IPS-NIHi7 (cell line): Measurements from ENCODE around the gene SNX14.
"Not testable (repeated sequence)": the region's sequence is repeated elsewhere in the genome, so short reads cannot be mapped to it uniquely, and the experiment has no call there.

ENCODE experiments used
- DNase-seq: peaks from one replicate; pipeline ENCODE4 v3.0.0; 2012; ENCODE audit warnings: mixed read lengths; ENCODE audit errors: extremely low spot score

Gene SNX14, protein sequence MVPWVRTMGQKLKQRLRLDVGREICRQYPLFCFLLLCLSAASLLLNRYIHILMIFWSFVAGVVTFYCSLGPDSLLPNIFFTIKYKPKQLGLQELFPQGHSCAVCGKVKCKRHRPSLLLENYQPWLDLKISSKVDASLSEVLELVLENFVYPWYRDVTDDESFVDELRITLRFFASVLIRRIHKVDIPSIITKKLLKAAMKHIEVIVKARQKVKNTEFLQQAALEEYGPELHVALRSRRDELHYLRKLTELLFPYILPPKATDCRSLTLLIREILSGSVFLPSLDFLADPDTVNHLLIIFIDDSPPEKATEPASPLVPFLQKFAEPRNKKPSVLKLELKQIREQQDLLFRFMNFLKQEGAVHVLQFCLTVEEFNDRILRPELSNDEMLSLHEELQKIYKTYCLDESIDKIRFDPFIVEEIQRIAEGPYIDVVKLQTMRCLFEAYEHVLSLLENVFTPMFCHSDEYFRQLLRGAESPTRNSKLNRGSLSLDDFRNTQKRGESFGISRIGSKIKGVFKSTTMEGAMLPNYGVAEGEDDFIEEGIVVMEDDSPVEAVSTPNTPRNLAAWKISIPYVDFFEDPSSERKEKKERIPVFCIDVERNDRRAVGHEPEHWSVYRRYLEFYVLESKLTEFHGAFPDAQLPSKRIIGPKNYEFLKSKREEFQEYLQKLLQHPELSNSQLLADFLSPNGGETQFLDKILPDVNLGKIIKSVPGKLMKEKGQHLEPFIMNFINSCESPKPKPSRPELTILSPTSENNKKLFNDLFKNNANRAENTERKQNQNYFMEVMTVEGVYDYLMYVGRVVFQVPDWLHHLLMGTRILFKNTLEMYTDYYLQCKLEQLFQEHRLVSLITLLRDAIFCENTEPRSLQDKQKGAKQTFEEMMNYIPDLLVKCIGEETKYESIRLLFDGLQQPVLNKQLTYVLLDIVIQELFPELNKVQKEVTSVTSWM

DNA sequence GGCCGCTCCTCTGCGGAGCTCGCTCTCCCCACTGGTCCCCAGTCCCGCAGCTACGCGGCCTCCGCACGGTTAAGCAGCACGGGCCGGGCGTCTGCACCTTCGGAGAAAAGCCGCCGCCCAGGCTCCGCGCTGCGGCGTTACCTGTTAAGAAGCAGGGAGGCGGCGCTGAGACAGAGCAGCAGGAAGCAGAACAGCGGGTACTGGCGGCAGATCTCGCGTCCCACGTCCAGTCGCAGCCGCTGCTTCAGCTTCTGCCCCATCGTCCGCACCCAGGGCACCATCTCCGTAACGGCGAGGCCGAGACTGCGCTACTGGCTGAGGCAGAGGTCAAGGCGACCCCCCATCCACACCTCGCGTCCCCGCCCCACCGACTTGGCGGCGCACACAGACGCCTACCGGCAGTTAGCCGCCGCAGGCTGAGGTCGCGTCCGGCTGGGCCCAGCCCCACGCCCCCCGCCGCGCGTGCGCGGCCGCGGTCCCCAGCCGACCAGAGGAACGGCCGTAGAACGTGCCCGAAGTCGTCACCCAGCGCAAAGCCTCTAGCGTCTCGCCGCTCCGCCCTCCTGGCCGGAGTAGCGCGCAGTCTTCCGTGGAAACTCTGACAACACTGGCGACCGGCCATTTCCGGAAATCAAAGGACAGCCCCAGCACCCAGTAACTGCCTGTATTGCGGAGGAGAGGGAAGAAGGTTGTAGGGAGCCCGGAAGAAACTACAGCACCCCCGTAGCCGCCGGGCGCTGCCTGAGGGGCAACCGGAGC, at the start of gene SNX14:
TSS of gene SNX14 (minus strand) at position 421 of the 759 bp plus-strand sequence. CDS start at position 281, 140 bp downstream.
- DNase-seq, result peak; percentile 80

DNA sequence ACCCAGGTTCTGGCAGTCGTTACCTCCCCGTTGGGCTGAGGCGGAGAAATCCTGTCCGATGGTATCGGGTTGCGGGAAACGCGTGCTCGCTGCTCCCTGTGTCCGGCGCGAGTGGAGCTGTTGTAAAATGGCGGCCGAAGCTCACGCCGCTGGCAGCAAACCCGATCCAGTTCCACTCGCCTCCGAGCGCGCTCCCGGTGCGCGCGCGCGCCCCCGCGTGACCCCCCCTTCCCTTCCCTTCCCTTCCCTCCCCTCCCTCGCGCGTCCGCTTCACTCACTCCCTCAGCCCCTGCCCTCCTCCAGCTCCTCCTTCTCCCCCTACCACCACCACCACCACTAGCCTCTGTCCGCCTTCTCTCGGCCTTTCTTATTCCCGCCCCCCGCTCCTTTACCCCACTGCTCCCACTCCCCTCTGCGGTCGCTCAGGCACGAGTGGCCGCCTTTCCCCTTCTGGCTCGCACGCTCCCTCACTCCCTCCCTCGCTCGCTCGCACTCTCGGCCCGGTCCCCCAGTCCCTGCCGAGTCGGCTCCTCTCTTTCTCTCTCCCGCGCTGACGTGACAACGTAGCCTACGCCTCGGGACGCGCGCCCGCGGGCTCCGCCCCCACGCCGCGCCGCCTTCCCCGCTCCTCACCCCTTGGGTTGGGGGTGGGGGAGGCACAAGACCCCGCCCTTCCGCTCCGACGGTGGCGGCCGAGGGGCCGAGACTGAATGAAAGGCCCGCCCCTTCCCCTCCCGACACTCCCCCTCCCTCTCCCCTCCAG, 49.3 kb upstream of the SNX14 start, which contains the start of gene SYNCRIP:
TSS of gene SYNCRIP (minus strand) at position 113 of the 763 bp plus-strand sequence. CDS start 1,447 bp downstream, outside the sequence.
- peak; percentile 85 for DNase-seq

DNA sequence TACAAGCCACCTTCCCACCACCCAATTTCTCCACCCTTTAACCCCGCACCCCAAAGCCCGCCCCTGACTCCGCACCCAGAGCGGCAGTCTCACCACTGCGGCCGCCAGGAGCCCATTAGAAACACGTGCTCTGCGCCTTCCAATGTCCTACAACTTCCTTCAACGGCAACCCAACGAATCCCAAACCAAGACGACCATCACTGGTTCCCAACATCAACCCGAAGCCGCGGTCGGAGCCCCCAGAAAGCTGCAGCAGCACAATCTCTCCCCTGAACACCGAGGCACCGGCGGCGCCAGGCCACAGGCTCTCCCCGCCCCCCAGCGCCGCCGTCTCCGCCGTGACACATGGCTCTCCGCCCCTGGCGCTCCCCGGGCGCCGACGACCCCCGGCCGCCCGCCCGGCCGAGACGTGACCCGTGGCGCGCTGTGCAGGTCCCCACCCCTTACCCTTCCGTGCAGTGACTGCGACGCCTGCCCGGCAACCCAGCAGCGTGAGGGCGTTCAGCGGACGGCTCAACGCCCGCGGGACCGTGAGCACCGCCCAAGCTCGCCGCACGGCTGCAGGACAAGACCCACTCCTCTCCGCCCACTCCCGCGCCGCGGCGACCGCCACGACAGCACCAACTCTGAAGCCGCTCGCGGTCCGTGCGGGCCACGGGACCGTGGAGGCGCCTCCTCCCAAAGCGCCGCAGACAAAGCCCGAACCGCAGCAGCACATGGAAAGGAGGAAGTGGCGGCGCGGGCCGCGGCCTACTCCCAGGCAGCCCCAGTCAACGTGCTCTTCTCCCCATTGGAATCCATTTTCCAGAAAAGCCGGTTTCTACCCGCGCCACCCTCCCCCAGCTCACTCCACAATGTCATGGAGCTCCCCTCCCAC, 48.5 kb upstream of the SNX14 start:
- peak; percentile 12 for DNase-seq

DNA sequence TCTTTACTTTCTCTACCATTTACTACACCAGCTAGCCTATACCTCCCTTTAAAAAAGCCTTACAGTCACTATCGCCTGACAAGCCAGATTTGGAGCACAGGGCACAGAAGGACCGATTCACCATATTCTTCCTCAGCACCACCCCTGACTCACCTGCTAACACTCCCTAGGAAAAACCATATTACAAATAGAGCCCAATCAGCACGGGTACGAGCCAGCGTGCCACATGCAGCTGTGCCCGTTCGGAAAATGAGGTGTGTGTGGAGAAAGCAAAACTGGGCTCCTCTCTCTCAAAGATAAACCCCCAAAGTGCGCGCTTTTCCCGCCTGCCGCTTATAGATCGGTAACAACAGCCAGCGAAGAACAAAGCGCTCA, 47.9 kb upstream of the SNX14 start:
- no peak for DNase-seq

DNA sequence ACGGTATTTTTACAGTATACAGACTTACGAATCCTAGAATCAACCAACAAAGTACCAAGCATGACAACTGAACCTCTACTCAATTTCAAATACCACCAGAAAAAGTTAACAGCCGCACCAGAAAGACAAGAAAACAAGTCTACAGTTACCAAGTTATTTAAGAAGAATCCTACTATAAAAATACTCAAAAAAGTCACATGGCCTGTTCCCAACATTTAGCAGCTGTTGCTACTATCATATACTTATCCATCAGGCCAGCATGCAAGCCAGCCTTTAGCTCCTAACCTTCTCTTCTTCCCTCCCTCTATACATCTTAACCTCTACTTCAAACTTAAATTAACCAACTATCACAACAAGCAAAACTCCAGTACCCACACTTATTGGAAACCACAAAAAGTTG, 47.2 kb upstream of the SNX14 start:
- no peak for DNase-seq

DNA sequence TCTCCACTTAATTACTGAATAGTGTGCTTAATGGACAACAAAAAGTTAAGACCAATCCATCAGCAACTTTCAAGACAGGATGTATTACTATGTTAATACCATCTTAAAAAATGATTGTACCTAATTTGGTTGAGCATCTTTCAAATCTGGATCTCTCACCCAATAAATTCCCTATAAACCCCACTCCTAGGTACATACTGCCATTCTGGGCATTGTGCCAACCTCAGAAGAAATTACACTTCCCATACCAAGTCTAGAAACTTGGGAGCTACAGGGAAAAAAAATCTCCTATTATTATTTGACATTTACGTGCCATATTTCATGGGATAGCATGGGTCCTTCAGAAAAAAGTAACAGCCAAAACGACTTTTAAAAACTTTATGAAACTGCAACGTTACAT, 43.9 kb upstream of the SNX14 start:
- no peak for DNase-seq

DNA sequence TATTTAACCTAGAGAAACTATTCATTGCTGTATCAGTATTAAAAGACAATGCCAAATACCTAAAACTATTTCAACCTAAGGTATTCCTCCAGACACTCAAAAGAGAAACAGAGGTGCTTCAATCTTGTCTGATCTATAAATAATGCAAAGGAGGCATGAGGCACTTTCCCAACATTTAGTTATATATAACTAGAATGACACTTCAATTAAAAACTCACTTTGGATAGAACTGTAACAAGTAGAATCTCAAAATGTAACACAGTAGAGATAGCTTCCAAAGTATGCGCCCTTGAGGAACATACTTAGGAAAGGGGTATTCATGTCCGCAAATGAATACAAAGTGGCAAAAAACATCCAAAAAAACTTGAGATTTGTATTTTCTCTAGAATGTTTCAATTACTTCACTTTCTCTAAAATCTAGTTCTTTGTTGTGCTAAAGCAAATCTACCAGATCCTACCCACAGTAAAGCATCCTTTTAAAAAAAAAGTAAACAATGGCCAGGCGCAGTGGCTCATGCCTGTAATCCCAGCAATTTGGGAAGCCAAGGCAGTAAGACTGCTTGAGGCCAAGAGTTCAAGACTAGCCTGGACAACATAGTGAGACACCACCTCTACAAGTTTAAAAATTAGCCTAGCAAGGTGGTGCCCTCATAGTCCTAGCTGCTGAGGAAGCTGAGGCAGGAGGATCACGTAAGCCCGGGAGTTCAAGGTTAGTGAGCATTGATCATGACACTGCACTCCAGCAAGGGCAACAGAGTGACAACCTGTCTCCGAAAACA, 38.7 kb upstream of the SNX14 start:
- DNase-seq, result no peak

DNA sequence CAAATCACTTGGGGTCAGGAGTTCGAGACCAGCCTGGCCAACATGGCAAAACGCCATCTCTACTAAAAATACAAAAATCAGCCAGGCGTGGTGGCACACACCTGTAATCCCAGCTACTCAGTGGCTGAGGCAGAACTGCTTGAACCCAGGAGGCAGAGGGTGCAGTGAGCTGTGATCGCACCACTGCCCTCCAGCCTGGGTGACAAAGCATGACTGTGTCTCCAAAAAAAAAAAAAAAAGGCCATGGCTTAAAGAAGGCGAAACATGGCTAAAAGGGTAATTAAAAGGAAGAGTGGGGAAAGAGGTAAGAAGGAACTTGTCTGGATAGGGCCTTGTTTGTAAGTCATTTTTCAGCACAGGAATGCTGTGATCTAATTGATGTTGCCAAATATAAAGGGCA, 37.5 kb upstream of the SNX14 start:
- DNase-seq, result not testable (repeated sequence)

DNA sequence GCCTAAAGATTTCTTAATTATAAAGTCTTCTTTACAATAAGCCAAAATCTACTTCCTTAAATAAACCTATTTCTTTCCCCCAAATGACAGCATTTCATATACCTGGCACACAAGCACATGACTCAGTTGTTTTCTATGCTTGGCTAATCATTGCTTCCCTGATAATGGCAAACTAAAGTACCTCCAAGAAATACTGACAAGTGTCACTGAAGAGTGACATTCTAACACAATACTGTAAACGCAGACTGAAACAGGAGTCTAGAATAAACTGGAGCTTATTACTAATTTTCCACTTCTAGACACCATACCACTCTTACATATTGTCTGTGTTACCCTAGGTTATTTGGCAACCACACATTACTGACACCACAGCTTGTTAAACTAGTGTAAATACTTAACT, 34.7 kb upstream of the SNX14 start:
- DNase-seq, result no peak

DNA sequence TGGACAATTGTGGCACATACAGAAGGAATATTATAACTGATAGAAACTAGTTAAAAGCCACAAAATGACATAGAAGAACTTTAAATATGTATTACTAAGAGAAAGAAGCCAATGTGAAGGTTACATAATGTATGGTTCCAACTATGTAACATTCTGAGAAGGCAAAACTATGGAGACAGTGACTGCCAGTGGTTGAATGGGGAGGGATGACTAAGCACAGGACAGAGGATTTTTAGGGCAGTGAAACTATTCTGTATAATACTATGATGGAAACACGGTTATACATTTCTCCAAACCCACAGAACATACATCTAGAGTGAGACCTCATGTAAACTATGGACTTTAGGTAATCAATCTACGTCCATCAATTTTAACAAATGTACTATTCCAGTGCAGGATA, 26.6 kb upstream of the SNX14 start:
- no peak for DNase-seq

DNA sequence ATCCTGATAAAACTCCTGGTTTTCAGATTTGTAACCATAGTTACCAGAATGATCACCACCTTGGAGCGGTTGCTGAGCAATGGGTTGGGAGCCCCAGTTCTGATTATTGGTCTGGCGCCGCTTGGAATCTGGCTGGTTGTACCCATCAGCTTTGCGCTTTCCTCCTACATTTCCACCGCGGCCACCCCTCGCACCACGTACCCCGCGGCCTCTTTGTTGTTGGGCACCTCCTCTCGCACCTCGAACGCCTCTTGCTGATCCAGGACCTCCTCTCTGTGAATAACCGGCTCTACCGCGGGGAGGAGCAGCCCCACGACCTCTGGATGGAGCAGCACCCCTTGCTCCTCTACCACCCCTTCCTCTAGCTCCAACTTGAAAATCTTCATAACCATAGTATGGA, 21.1 kb upstream of the SNX14 start:
- DNase-seq, result no peak

DNA sequence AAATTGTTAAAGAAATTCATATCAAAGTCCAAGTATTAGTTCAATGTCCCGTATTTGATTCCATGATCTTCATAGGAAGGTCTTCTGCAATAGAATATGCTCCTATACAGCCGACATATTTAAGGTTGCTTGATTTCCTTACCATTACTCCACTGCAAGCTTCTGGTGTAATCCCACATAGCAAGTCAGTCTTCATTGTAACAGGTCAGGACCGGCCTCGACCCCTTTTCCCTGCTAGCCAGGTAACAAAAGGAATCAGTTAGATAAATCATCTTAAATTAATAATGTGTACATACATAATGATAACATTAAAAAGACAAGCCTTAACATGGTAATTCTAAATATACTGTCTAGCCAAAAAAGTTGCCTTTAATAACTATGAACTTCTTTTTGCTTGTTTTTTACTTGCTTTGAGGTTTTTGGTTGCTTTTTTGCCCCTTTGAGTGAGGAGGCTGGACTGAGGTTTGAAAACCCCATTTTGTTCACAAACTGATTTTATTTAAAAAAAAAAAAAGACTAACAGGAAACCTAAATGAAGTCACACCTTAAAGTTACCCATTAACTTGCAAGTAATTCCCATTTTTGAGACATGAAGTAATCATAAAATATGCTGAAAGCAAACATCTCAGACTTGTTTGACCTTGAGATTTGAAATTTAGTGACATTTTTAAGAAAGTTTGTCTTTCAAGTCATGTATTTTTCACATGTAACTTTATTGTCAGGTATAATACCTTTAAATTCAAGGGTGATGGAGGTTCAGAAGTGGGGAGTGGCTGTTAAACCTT, 19.2 kb upstream of the SNX14 start:
- no peak for DNase-seq

DNA sequence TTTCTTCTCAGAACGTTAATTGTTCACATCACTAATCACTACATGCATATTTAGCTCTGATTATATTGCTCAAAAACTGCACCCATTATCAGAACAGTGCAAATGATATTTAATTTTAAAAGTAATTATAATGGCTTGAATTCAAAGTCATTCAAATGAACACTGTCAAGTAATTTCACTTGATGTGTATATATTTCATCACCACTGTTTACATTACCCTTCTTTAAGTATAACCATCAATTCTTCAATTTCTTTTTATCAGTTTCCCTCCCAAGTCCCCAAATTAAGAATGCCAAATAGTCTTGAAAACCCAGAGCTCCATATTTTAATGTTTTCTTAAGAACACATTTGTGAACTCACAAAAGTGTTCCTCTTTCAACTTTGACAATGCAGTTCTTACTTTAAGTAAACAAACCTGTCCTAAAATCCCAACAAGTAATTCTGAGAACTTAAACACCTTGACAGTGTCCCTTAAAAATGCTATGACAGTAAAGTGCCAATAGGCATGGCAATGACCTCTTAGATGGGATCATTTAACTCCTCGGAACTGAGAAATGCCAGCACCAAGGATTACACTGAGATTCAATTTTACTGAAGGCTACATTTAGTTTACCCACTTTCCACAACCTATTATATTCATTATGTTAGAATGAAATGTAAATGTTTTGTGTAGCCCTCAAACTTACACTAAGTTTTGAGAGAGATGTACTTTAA, 16.7 kb upstream of the SNX14 start:
- no peak for DNase-seq

DNA sequence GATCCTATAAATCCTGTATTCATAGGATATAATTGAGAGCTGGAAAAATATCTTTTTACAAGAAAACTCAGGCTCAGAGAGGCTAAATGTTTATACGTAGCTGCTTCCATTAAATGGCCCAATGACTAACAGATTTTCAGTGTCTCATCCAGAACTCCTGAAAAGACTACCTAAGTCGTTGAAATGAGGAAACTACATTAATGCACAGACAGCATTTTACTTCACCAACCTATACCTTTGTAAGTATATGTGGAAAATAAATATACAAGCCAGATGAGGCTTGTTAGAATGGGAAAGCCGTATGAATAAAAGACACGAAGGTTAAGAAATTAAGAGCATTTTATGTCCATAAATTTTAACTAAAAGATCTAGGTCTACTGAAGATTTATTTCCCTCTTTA, 8.4 kb upstream of the SNX14 start:
- DNase-seq, result no peak

DNA sequence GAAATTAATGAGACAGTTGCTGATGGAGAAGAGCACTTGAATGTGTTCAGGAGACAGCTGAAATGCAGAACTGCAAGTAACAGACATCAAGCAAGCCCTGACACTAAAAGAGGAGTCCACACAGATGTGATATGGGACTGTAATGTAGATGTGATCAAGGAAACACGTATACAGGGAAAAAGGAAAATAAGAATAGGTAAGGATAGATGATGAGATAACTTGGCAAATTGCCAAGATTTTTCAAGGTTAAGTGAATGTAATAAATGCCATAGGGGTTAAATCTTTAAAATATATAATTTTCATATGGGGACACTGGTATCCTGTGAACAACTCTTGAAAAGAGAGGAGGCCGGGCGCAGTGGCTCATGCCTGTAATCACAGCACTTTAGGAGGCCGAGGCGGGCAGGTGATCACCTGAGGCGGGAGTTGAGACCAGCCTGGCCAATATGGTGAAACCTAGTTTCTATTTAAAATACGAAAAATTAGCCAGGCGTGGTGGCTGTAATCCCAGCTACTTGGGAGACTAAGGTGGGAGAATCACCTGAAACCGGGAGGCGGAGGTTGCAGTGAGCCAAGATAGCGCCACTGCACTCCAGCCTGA, 7.2 kb upstream of the SNX14 start:
- no peak for DNase-seq

DNA sequence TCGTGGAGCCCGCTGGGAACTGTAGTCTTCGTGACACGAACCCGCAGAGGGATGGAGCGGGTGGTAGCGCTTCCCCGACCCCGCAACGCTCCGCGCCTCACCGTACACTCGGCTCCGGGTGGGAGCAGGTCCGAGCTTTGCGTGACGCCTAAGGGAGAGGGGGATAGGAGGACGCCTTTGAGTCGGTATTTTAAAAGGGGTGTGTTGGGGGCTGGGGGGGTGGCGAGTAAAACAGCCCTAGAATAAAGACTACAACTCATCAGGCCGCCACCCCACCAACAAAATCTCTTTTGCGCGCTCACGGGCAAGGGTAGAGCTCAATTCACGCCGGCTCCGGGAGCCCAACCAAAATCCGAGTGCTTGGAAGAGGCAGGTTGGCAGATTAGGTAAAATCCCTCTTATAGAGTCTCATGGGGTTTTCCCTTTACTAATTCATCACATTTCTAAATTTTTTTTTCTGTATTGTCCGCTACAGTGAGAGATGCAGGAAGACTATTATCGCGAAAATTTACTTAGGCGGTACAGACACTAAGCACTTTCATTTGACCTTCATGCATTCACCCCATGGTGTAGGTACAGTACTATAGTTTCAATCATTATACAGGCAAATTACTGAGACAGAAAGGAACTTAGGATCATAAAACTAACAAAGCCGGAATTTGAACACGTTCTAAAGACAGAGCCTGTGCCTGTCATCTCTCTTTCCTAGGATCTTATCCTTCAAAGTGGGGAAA, 706 bp upstream of the SNX14 start:
- DNase-seq, result no peak

DNA sequence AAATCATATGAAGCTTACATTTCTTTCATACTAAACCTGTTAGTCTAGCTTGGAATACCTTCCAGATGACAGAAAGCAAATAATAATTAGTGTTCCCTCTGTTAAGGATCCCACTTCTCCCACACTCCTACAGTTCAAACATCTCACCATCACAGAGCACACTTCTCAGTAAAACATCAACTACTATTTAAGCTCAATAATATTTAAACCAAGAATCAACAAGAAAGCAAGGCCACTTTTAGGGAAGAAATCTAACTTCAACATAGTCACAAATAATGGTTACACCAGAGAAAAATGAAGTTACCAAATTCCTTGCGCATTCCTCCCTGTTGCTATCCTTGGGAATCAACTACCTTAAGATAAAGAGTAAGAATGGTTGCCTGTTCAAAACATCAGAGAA, 1.6 kb downstream of the SNX14 start:
- DNase-seq, result no peak
